Measurements from ENCODE around the gene ADGRB3. TPM values are rescaled to one million over a fixed set of nuclear protein-coding genes. Genes with fewer than 3 reads are reported as not detected.

Gene ADGRB3
- total and polyA plus RNA-seq, 2 donors (not counting 1 experiment from before 2014, with no cell fraction given), result not detected

GRCh38 chr6:68973066-68973465 is 338.0 kb downstream of the ADGRB3 start:
- ATAC-seq (ENCODE audit: low read depth) (no peak), DNase-seq (no peak)
- H3K9ac ChIP-seq (ENCODE audit: low read length), result no peak overlapping the region
- no peaks in the 10 kb centered on the region for H3K4me1 Mint-ChIP-seq
- no peak overlapping the region for H2AFZ ChIP-seq (ENCODE audit: insufficient read depth, low read depth, low read length, poor library complexity, severe bottlenecking)
- no peaks in the 10 kb centered on the region for H3K27me3 ChIP-seq (replicated peaks in 1 of 4; ENCODE audit: control extremely low read depth in 1 of 4, control insufficient read depth in 3 of 4, insufficient read depth in 4 of 4, low read length in 3 of 4)
- no peaks in the 10 kb centered on the region for H3K9me3 ChIP-seq (ENCODE audit: control extremely low read depth in 1 of 3, control insufficient read depth in 2 of 3, insufficient read depth in 1 of 3, low read length in 2 of 3)
- intact Hi-C loops (cut with micrococcal nuclease), result no loop called here
- no peak overlapping the region for H3K4me3 ChIP-seq (ENCODE audit: control extremely low read depth in 1 of 5, extremely low read depth in 1 of 5, insufficient read depth in 1 of 5, low read depth in 2 of 5, low read length in 4 of 5)
- H3K36me3 ChIP-seq (replicated peaks in 1 of 2; ENCODE audit: control extremely low read depth in 1 of 2, control insufficient read depth in 1 of 2, extremely low read depth in 1 of 2, insufficient read depth in 2 of 2, low read length in 1 of 2), result no peaks in the 10 kb centered on the region
- H3K27me3 Mint-ChIP-seq, result no peaks in the 10 kb centered on the region
- TF ChIP-seq CTCF (IDR thresholded peaks at IDR 0.05) (no peak), EZH2 (IDR thresholded peaks at IDR 0.05; ENCODE audit: borderline replicate concordance, insufficient read depth, low read depth, low read length, poor library complexity, severe bottlenecking) (no peak)
- no peaks in the 10 kb centered on the region for H3K79me2 ChIP-seq (ENCODE audit: control insufficient read depth, insufficient read depth, low read length)
- no peaks in the 10 kb centered on the region for H3K9me3 Mint-ChIP-seq (ENCODE audit: insufficient read depth)
- no peaks in the 10 kb centered on the region for H4K20me1 ChIP-seq (ENCODE audit: control insufficient read depth, insufficient read depth, low read length, poor library complexity, severe bottlenecking)
- H3K27ac ChIP-seq (ENCODE audit: low read length in 2 of 2), result no peak overlapping the region
- no peak overlapping the region for H3K4me3 Mint-ChIP-seq
- no peaks in the 10 kb centered on the region for H3K4me1 ChIP-seq (ENCODE audit: control insufficient read depth in 2 of 2, insufficient read depth in 2 of 2, low read length in 2 of 2)
- CTCF ChIA-PET, result no interaction called here
- H3K27ac Mint-ChIP-seq, result no peak overlapping the region
- no peak overlapping the region for H3K4me2 ChIP-seq (replicated peaks; ENCODE audit: low read depth, low read length, poor library complexity, severe bottlenecking)
- POLR2A ChIA-PET, result no interaction called here

GRCh38 chr6:68975064-68975463 is 340.0 kb downstream of the ADGRB3 start:
- Histone ChIP-seq H3K79me2 (ENCODE audit: control insufficient read depth, insufficient read depth, low read length) (no peaks in the 10 kb centered on the region), H3K27ac (ENCODE audit: low read length in 2 of 2) (no peak overlapping the region), H3K4me2 (replicated peaks; ENCODE audit: low read depth, low read length, poor library complexity, severe bottlenecking) (no peak overlapping the region), H3K36me3 (replicated peaks in 1 of 2; ENCODE audit: control extremely low read depth in 1 of 2, control insufficient read depth in 1 of 2, extremely low read depth in 1 of 2, insufficient read depth in 2 of 2, low read length in 1 of 2) (no peaks in the 10 kb centered on the region), H2AFZ (ENCODE audit: insufficient read depth, low read depth, low read length, poor library complexity, severe bottlenecking) (no peak overlapping the region), H4K20me1 (ENCODE audit: control insufficient read depth, insufficient read depth, low read length, poor library complexity, severe bottlenecking) (no peaks in the 10 kb centered on the region), H3K4me1 (ENCODE audit: control insufficient read depth in 2 of 2, insufficient read depth in 2 of 2, low read length in 2 of 2) (no peaks in the 10 kb centered on the region), H3K9me3 (ENCODE audit: control extremely low read depth in 1 of 3, control insufficient read depth in 2 of 3, insufficient read depth in 1 of 3, low read length in 2 of 3) (no peaks in the 10 kb centered on the region), H3K9ac (ENCODE audit: low read length) (no peak overlapping the region), H3K4me3 (ENCODE audit: control extremely low read depth in 1 of 5, extremely low read depth in 1 of 5, insufficient read depth in 1 of 5, low read depth in 2 of 5, low read length in 4 of 5) (no peak overlapping the region), H3K27me3 (replicated peaks in 1 of 4; ENCODE audit: control extremely low read depth in 1 of 4, control insufficient read depth in 3 of 4, insufficient read depth in 4 of 4, low read length in 3 of 4) (no peaks in the 10 kb centered on the region)
- DNase-seq (no peak), ATAC-seq (ENCODE audit: low read depth) (no peak)
- Mint-ChIP-seq H3K4me1 (no peaks in the 10 kb centered on the region), H3K27me3 (no peaks in the 10 kb centered on the region), H3K27ac (no peak overlapping the region), H3K9me3 (ENCODE audit: insufficient read depth) (no peaks in the 10 kb centered on the region), H3K4me3 (no peak overlapping the region)
- POLR2A ChIA-PET, result no interaction called here
- CTCF ChIA-PET, result no interaction called here
- 100% methylated on average over 2 of the region's 2 CpGs for WGBS (ENCODE audit: insufficient coverage)
- TF ChIP-seq CTCF (IDR thresholded peaks at IDR 0.05), result no peak
- TF ChIP-seq EZH2 (IDR thresholded peaks at IDR 0.05; ENCODE audit: borderline replicate concordance, insufficient read depth, low read depth, low read length, poor library complexity, severe bottlenecking), result no peak
- intact Hi-C loops (cut with micrococcal nuclease), result no loop called here
